GM21723 (cell line): ENCODE results near the gene MLXIPL.
"Not testable (repeated sequence)": the region's sequence is repeated elsewhere in the genome, so short reads cannot be mapped to it uniquely, and the experiment has no call there.

ENCODE experiments used
- ATAC-seq: cut with Tn5 transposase; IDR thresholded peaks from one replicate; pipeline ENCODE4 v1.9.1; 2021; ENCODE audit warnings: mild to moderate bottlenecking, moderate library complexity; ENCODE audit not compliant: unreplicated experiment

The MLXIPL gene

GRCh38 chr7:73555411-73555982, 68.8 kb downstream of the MLXIPL start:
- no peak for ATAC-seq

DNA sequence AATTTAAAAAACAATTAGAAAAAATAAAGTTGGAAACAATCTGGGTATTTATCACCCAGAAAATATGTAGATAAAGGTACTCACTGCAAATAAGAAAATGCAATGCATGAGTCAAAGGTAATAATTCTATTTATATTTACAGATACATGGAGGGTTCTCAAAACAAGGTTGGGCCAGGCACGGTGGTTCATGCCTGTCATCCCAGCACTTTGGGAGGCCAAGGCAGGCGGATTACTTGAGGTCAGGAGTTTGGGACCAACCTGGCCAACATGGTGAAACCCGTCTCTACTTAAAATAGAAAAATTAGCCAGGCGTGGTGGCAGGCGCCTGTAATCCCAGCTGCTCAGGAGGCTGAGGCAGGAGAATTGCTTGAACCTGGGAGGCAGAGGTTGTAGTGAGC, 74.2 kb downstream of the MLXIPL start:
- ATAC-seq, result not testable (repeated sequence)

DNA sequence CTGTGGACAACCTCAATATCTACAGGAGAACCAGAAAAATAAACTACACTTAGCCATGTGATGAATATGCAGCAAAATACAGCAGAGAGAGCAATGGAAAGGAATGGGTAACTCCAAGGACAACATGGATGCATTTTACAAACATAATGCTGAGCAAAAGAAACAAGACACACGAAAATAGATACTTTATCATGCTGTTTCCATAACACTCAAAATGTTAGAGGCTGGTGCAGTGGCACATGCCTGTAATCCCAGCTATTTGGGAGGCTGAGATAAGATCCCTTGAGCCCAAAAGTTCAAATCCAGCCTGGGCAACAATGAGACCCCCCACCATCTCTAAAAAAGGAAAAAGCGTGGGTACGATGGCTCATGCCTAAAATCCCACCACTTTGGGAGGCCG, 75.1 kb downstream of the MLXIPL start:
- no peak for ATAC-seq

DNA sequence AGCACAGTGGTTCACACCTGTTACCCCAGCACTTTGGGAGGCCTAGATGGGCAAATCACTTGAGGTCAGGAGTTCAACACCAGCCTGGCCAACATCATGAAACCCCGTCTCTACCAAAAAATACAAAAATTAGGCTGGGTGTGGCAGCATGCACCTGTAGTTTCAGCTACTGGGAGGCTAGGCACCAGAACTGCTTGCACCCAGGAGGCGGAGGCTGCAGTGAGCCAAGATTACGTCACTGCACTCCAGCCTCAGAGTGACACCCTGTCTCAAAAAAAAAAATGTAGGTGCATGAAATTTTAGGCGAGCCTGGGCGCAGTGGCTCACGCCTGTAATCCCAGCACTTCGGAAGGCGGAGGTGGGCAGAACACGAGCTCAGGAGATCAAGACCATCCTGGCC, 76.5 kb downstream of the MLXIPL start:
- ATAC-seq, result no peak

DNA sequence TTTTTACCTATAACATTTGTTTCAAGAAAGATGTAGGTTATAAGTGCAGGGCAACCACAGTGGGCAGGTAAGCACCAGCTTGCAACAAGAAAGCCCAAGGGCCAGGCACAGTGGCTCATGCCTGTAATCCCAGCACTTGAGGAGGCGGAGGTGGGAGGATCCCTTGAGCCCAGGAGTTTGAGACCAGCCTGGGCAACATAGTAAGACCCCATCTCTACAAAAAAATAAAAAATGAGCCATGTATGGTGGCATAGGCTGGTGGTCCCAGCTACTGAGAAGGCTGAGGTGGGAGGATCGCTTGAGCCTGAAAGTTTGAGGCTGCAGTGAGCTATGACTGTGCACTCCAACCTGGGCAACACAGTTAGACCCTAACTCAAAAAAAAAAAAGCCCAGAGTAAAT, 79.6 kb downstream of the MLXIPL start:
- ATAC-seq, result no peak
